HL-60 (cell line): ENCODE measurements around the gene CFAP100.

Source experiments
- CTCF ChIP-seq: IDR thresholded peaks from one replicate; pipeline ENCODE4 v1.5.1; 2011; ENCODE audit warnings: low read length, control low read depth, inconsistent platforms; ENCODE audit not compliant: insufficient read depth
- GABPA ChIP-seq: IDR thresholded peaks from 2 replicates; pipeline ENCODE4 v1.6.1; 2012; ENCODE audit warnings: low read depth
- POLR2AphosphoS5 ChIP-seq: IDR thresholded peaks from 2 replicates; pipeline ENCODE4 v1.6.1; 2012; ENCODE audit warnings: low read depth
- SPI1 ChIP-seq: IDR thresholded peaks from 2 replicates; pipeline ENCODE4 v1.6.1; 2012; ENCODE audit warnings: low read depth, mild to moderate bottlenecking, borderline replicate concordance
- TF ChIP-seq, protein P1 (sequence below): IDR thresholded peaks from 2 replicates; pipeline ENCODE4 v1.6.1; 2012; ENCODE audit warnings: low read depth; ENCODE audit not compliant: insufficient replicate concordance

GRCh38 chr3:126469479-126469878, 74.8 kb downstream of the CFAP100 start:
- TF ChIP-seq CTCF: no peak
- TF ChIP-seq POLR2AphosphoS5: no peak
- no peak for TF ChIP-seq GABPA
- TF ChIP-seq SPI1: no peak
- TF ChIP-seq, protein P1, sequence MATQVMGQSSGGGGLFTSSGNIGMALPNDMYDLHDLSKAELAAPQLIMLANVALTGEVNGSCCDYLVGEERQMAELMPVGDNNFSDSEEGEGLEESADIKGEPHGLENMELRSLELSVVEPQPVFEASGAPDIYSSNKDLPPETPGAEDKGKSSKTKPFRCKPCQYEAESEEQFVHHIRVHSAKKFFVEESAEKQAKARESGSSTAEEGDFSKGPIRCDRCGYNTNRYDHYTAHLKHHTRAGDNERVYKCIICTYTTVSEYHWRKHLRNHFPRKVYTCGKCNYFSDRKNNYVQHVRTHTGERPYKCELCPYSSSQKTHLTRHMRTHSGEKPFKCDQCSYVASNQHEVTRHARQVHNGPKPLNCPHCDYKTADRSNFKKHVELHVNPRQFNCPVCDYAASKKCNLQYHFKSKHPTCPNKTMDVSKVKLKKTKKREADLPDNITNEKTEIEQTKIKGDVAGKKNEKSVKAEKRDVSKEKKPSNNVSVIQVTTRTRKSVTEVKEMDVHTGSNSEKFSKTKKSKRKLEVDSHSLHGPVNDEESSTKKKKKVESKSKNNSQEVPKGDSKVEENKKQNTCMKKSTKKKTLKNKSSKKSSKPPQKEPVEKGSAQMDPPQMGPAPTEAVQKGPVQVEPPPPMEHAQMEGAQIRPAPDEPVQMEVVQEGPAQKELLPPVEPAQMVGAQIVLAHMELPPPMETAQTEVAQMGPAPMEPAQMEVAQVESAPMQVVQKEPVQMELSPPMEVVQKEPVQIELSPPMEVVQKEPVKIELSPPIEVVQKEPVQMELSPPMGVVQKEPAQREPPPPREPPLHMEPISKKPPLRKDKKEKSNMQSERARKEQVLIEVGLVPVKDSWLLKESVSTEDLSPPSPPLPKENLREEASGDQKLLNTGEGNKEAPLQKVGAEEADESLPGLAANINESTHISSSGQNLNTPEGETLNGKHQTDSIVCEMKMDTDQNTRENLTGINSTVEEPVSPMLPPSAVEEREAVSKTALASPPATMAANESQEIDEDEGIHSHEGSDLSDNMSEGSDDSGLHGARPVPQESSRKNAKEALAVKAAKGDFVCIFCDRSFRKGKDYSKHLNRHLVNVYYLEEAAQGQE: no peak
